Stimulated activated CD4-positive, alpha-beta T cell treated with anti-CD3 and anti-CD28 coated beads, Interleukin-2, amount 100 ng/mL, for 4 hours (primary cell): ENCODE measurements around the gene PEAK3.

ENCODE experiments used
- DNase-seq: peaks from one replicate; pipeline ENCODE4 v3.0.0-alpha.2; 2020; ENCODE audit warnings: low read depth

The PEAK3 gene

DNA sequence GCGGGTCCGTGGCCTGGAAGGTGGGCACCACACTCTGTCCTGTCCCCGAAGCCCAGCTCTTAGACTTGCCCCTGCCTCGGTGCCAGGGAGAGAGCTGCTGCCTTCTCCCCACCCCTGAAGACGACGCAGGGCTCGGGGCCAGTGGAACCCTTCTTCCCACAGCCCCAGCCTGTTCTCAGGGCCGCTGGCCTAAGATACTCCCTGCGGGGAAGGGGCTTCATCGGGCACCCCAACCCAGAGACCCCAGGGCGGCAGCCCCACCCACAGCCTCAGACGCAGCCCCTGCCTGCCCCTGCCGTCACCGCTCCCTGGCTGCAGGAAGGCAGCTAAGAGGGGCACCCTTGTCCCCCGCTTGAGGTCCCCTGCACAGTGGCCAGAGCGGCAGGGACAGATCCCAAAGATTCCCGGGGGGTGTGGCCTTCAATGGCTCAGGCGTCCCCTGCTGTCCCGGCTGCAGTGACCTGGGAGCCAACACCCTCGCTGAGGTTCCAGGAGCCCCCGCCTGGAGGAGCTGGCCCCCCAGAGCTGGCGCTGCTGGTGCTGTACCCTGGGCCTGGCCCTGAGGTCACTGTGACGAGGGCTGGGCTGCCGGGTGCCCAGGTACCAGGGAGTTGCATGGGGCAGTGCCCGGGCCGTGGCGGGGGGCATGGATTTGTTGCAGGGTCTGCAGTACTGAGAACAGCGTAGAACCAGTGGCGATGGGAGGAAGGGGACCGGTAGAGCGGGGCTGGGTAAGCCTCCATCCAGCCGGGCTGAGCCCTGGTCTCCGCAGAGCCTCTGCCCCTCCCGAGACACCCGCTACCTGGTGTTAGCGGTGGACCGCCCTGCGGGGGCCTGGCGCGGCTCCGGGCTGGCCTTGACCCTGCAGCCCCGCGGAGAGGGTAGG lies 31.9 kb downstream of the PEAK3 start:
- no peak for DNase-seq

DNA sequence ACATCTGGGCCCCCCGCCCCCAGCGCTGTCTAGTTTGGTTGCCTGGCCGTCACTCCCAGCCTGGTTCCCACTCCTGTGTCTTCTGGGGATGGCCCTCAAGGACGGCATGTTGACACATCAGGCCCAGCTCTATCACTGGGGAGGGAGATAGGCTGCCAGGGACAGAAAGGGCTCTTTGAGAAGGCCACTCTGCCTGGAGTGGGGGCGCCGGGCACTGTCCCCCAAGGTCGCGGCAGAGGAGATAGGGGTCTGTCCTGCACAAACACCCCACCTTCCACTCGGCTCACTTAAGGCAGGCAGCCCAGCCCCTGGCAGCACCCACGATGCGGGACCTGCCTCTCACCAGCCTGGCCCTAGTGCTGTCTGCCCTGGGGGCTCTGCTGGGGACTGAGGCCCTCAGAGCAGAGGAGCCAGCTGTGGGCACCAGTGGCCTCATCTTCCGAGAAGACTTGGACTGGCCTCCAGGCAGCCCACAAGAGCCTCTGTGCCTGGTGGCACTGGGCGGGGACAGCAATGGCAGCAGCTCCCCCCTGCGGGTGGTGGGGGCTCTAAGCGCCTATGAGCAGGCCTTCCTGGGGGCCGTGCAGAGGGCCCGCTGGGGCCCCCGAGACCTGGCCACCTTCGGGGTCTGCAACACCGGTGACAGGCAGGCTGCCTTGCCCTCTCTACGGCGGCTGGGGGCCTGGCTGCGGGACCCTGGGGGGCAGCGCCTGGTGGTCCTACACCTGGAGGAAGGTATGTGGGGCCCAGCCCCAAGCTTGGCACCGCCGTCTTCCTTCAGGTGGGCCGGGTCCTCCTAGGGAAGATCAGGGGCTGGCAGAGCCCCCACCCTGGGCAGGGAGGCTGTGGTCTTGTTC lies 32.7 kb downstream of the PEAK3 start, which contains the start of gene AMH:
Gene AMH (plus strand): TSS at position 314 of the 857 bp plus-strand sequence. CDS start 10 bp downstream, at position 324.
- DNase-seq = no peak

DNA sequence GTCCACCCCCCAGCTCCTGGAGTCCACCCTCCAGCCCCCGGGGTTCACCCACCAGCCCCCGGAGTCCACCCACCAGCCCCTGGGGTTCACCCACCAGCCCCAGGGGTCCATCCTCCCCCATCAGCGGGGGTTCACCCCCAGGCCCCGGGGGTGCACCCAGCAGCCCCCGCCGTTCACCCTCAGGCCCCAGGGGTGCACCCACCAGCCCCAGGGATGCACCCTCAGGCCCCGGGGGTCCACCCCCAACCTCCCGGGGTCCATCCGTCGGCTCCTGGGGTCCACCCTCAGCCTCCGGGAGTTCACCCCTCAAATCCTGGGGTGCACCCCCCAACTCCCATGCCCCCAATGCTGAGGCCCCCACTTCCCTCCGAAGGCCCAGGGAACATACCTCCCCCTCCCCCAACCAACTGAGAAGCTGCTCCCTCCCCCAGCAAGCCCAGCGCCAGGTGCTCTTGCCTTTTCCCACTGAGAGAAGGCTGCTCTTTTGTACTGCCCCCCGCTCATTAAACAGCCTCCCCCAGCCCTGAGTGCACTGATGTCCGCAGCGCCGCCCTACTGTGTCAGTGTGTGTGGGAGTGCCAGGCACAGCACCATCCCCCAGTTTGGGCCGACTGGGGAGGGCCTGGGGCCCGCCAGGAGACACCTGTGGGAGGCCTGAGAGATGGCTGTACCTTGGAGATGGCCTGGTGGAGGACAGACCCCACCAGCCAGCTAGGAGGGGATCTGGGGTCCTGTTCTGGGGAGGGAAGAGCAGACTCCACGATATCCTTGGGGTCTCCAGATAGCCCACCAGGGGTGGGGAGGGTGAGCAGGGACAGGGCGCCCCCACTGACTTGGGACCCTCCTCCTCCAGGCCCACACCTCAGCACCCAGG lies 33.6 kb downstream of the PEAK3 start:
- DNase-seq = no peak

DNA sequence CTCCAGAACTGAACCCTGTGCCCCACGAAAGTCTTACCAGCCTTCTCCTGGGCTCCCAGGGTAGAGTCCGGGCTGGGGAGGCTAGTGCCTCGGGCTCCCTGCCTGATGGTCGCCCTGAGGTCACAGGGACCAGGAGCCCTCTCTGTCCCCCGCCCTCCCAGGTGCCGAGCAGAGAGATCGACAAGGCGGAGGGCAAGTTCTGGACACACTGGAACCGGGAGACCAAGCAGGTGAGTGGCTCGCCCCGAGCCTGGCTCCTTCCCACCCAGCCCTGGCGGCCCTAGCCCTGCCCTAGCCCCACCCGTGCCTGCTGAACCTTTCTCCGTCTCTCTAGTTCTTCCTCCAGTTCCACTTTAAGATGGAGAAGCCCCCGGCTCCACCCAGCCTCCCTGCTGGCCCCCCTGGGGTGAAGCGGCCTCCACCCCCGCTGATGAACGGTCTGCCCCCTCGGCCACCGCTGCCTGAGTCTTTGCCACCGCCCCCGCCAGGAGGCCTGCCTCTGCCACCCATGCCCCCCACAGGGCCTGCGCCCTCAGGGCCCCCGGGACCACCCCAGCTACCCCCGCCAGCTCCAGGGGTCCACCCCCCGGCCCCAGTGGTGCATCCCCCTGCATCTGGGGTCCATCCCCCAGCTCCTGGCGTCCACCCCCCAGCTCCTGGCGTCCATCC lies 34.4 kb downstream of the PEAK3 start:
- DNase-seq = no peak

DNA sequence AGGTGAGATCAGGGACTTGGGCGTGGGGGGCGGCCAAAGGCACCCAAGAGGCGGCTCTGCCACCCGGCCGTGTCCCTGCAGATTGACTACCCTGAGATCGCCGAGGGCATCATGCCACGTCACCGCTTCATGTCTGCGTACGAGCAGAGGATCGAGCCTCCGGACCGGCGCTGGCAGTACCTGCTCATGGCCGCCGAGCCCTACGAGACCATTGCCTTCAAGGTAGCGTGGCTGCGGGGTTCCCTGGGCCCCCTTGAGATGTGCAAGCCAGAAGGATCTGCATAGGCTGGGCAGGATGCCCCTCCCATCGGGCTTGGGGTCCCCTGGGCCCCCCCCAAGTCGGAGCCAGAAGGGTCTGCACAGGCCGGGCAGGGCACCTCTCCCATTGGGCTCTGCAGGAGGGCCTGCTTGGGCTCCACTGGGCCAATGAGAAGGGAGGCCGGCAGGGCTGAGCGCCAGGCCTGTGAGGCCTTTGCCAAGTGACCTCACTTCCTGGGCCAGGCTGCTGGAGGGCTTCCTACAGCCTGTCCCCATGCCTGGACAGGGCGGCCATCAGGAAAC lies 35.1 kb downstream of the PEAK3 start:
- no peak for DNase-seq

DNA sequence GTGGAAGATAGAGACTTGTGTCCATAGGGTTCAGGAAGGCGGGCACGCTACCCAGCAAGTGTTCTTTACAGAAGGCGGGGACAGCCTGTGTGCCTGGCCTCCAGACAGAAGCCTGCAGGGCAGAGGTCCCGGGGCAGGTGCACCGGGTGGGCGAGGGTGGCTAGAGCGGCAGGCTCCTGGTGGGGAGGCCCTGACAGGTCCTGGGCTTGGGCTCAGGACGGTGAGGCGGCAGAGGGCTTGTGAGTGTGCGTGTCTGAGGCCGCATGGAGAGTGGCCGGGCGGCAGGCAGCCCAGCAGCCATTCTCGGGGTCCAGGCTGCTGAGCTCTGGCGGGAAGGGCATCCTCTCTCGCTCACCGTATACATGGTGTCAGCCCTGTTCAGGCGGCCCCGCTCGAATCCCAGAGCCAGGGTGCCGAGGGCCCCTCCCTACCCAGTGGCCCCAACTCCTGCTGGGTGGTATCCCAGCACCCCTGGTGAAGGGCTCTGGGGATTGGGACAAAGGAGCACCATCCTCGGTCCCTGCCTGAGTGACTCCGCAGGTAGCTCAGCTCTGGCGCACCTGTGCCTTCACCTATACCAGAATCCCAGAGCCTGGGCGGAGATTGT lies 35.9 kb downstream of the PEAK3 start:
- no peak for DNase-seq

DNA sequence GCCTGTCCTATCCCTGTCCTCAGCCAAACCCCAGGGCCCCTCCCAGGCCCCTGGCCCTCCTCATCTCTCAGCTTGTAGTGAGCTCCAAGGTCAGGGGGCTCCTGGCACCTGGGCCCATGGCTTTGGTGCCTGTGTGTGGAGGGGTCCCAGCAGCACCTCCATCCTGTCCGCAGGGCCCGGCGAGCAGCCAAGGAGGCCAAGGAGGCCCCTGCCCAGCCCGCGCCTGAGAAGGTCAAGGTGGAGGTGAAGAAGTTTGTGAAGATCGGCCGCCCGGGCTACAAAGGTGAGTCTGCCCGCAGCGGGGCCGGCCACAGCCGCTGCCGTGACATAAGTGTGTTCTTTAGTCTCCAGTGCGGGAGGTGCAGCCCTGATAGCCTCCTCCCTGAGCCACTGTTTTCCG lies 36.7 kb downstream of the PEAK3 start:
- no peak for DNase-seq

DNA sequence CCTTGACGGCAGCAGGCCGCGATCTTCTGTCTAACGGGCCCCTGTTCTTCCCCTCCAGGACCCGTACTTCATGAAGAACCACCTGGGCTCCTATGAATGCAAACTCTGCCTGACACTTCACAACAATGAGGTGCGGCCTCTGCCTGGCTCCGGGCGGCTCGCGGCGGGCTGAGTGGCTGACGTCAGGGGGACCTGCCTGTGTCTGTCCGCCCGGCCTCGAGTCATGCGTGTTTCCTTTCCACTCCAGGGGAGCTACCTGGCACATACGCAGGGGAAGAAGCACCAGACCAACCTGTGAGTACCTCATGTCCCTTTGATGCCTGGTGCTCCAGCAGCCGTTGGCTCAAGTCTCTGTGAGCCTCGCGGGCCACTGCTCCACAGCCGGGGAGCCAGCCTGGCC lies 37.5 kb downstream of the PEAK3 start:
- no peak for DNase-seq

DNA sequence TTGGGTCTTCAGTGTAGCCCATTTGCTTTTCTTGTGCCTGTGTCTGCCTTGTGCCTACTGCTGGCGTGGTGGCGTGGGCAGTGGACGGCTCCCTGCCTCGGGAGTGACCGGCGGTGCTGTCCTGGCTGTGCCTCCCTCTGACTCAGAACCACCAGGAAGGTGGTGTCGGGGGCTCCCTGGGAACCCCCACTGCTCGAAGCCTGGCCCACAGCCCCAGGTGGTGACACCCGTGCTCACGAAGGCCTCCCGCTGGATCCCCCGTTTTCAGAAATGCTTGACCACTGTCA lies 37.9 kb downstream of the PEAK3 start:
- DNase-seq = no peak

DNA sequence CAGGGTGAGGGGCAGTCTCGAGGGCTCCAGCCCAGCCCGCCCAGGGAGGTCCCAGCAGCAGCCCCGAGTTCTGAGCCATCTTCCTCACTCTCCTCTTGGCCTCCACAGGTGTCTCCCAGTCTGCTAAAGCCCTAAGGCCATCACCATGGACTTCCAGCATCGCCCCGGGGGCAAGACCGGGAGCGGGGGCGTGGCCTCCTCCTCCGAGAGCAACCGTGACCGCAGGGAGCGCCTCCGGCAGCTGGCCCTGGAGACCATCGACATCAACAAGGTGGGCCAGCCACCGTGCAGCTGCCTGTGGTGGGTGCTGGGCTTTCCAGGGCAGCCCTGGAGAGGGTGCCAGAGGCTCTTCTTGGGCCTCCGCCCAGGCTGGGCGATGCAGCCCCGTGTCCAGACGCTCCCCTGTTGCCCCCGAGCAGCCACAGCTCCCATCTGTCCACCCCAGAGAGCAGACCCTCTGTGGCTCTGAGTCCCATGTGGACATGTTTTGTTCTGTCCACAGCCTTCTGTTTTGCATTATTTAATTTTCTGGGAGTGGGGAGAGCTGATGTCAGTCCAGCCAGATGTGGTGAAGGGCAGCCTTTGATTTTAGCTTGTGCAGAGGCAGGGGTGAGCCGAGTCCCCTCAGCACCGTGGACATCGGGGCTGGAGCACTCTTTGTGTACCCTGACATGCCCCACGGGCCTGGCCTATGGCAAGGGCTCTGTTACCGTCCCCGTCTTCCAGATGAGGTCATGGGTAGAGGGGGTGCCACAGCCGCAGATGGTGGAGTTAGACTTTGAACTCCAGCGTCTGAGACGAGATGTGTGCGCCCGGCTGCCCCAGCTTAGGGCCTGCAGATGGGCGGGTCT lies 38.5 kb downstream of the PEAK3 start:
- no peak for DNase-seq

DNA sequence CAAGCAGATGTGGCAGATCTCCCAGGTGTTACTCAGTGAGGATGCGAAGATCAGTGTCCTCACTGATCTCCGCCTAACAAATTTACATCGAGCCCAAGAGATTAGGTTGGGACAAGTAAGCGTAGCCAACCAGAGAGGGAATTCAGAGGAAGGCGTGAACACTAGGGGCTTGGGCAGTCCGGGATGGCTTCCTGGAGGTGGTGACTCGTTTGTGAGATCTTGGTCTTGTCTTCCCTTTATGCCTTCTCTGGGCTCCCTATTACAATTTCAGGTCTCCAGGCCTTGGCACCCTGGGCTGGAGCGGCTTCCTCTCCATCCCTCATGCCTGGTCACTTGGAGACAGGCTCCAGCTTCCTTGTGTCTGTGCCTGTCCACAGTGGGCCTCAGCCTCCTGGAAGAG lies 39.2 kb downstream of the PEAK3 start:
- no peak for DNase-seq

DNA sequence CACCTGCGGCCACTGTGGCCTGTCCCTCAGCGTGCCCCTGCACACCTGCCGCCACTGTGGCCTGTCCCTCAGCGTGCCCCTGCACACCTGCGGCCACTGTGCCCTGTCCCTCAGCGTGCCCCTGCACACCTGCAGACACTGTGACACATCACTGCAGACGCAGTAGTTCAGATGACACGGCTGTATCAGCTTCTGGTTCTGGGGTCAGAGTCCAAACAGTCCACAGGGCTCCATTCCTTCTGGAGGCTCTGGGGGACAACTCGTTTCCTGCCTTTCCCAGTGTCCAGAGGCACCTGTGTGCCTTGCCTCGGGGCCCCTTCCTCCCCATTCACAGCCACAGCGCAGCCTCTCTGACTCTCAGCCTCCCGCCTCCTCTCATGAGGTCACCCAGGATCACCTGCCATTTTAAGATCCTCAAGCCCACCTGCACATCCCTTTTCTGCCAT lies 39.9 kb downstream of the PEAK3 start:
- no peak for DNase-seq

DNA sequence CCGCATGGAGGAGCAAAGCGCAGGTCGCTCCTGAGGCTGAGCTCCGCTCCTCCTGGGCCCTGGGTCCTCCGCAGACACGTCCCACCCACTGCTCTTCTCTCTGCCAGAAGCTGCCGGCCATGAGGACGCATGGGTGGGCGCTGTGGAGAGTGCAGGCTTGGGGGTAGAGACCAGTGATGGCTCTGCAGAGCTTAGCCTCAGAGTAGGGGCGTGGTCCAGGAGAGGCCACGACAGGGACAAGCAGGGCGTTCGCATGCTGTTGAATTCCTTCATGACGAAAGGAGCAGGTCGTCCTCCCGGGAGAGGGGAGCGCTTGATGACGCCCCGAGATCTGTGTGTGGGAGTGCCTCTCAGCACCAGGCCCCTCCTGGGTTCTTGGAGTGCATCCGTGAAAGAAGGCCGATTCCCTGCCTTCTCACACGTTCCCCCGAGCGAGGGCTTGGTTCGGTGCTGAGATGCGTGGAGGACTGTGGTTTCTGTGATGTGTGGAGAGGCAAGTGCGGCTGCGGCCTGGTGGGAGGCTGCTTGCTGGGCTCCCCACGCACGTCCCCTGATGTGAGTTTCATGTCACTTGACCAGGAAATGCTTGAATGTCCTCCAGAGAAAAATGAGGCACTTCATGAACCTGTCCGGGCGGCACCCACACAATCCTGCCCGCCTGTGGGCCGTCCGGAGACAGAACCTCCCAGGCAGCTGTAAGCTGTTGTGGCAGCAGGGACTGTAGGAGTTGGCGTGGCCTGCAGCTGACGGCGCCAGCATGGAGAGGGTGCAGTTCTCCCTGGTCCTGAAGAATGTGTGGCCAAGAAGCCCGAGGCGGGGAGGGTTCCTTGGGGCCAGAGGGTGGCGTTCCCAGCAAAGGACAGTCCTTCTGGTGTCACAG lies 40.9 kb downstream of the PEAK3 start:
- no peak for DNase-seq

DNA sequence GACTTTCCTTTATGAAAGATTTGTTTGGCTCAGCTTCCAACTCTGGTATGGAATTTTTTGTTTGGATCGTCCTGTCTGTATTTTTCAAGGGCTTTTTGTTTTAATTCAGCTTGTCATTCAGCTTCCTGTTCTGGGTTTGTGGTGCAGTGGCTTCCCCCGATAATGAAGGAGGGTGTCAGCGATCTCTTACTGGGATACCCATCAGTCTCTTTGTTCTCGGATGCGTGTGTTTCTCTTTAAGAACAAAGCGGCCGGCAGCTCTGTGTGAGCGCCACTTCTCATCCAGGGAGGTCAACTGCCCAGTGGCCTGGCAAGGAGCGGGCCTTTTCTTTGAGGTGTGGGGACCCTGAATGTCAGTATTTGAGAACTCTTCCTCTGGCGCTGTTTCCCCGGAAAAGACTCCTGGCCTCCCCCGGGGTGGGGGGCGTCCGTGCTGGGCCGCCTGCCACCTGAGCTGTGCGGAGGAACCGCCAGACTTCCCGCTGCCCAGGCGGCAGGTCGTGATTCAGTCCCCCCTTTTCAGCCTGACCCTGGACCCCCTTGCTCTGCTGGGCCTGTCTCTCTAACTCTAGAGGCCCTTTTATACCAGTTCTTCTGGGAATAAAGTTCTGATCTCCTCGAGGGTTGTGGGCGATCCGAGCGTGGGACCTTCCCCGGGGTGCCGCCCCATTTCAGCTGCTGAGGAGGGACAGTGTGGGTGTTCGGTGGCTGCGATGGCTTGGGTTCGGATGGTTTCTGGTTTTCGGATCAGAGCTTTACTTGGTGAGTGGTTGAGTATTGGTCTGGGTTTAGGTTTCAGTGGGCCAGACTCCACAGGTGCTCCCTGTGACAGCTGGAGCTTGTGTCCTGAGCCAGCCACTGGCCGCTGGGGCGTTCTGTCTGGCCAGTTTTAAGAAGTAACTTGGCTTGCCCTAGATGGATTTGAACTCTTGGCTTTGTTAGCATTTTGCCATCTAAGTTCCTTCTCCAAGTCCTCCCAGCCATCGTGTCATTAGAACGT lies 41.9 kb downstream of the PEAK3 start:
- no peak for DNase-seq

DNA sequence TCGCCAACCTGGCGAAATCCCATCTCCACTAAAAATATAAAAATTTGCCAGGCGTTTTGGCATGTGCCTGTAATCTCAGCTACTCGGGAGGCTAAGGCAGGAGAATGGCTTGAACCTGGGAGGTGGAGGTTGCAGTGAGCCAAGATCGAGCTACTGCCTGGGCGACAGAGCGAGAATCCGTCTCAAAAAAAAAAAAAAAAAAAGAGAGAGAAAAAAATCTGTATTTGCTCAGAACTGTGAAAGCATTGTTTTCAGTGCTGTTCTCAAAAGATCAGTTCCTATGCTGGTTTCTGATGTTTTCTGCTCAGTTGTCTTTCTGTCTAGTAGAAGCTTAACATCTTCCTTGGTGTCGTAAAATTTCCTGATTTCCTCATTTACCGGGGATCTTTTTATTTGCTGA lies 42.8 kb downstream of the PEAK3 start:
- DNase-seq = no peak

DNA sequence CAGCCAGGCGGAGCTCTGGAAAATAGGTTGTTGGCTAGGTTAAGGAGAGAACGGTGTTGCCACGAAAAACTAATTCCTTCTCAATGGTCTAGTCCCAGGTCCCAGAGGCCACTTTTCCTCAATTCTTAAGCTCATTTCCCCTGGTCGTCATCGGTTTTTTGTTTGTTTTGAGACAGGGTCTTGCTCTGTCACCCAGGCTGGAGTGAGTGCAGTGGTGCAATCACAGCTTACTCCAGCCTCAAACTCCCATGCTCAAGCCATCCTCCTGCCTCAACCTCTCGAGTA lies 44.2 kb downstream of the PEAK3 start:
- DNase-seq = no peak

DNA sequence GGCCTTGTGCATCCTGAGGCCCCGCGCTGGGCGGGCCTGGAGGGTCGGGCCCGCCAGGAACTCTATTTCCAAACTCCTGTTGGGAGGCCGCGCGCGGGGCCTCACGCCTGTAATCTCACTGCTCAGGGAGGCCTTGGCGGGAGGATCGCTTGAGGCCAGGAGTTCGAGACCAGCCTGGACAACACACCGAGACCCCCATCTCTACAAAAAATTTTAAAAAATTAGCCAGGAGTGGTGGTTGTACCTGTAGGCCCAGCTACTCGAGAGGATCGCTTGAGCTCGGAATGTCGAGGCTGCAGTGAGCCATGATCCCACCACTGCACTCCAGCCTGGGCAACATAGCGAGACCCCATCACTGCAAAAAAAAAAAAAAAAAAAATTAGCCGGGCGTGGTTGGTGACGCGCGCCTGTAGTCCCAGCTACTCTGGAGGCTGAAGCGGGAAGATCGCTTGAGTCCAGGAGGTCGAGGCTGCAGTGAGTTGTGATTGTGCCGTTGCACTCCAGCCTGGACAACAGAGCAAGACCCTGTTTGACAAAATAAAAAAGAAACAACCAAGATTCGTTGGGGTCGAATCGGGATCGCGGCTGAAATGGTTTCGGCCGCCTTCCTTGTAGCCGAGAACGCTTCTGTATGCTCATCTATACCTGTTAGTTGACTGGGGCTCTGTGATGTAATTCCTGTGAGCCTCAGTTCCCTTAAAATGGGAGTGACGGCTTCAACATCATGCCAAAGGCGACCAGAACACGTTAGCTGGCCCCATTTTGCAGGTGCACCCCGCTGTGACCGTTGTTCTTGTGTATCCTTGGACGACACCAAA lies 44.7 kb downstream of the PEAK3 start:
- DNase-seq = no peak
